Measurements from ENCODE around the gene SLC25A13. TPM values are rescaled to one million over a fixed set of nuclear protein-coding genes. Genes with fewer than 3 reads are reported as not detected.

Gene SLC25A13
- total and polyA plus RNA-seq, 2 of the 13 experiments (the other 11 are each of a cell fraction or from before 2014, with no cell fraction given) = 36.2 to 84.9 TPM

GRCh38 chr7:96322373-96322695 lies 436 bp upstream of the SLC25A13 start:
- Histone ChIP-seq H3K4me2 (ENCODE audit: low read depth, low read length) (peak overlapping the region; percentile 78), H3K36me3 (replicated peaks in 1 of 2; ENCODE audit: control insufficient read depth in 1 of 2, insufficient read depth in 2 of 2, low read length in 2 of 2) (no peaks in the 10 kb centered on the region; a peak in 1 of 5 replicates), H3K27me3 (ENCODE audit: control insufficient read depth in 1 of 2, insufficient read depth in 2 of 2, low read length in 2 of 2) (no peaks in the 10 kb centered on the region), H3K79me2 (ENCODE audit: insufficient read depth, low read length) (peaks cover 37% of the 10 kb centered on the region), H3K9me3 (ENCODE audit: low read length) (no peaks in the 10 kb centered on the region), H4K20me1 (ENCODE audit: insufficient read depth, low read length) (peaks cover 10% of the 10 kb centered on the region), H3K4me3 (replicated peaks in 1 of 3; ENCODE audit: insufficient read depth in 1 of 3, low read depth in 2 of 3, low read length in 3 of 3) (peak overlapping the region; percentile 27 to 91 (median 32); a peak in 5 of 6 replicates), H3K4me1 (ENCODE audit: insufficient read depth, low read length) (peaks cover 51% of the 10 kb centered on the region), H2AFZ (ENCODE audit: low read length) (peak overlapping the region; percentile 2), H3K9ac (ENCODE audit: insufficient read depth, low read depth, low read length) (peak overlapping the region; percentile 57), H3K27ac (ENCODE audit: extremely low read length, insufficient read depth, low read length) (peak overlapping the region; percentile 98)
- 15% methylated on average over 5 of the region's 9 CpGs for WGBS (ENCODE audit: low lambda C conversion rate)
- FAIRE-seq (no peak), ATAC-seq (no peak), DNase-seq (ENCODE audit: low spot score) (no peak)
- intact Hi-C loops (cut with micrococcal nuclease; ENCODE audit: unreplicated experiment) (loop anchor here (2.0 to 10.0 kb wide), 4 partner anchors 92 to 1550 kb away; partner anchors contain the start of genes ASNS and DLX6), in situ Hi-C loops (cut with HindIII; ENCODE audit: extremely low pct_ligation_motif_present, low pct_unique_long_range_greater_than_20kb) (loop anchor here (25.0 kb wide), 1 partner anchor 690 kb away; the partner anchor contains the start of genes DLX5 and DLX6)
- no TSS peak for BruUV-seq (replicated peaks)
- CTCF ChIA-PET (ENCODE audit: low intra/inter-chr PET ratio, low total read pairs) = no interaction called here
- POLR2A ChIA-PET = interaction anchor here (0.6 to 1.1 kb wide), 7 partner anchors 9 to 174 kb away, joined by 3 to 8 read pairs (median 3); no protein-coding TSS in a partner anchor
- TF ChIP-seq SIN3A (IDR thresholded peaks at IDR 0.05; ENCODE audit: borderline replicate concordance, low read depth, low read length) = no peak
- TF ChIP-seq, protein P1, sequence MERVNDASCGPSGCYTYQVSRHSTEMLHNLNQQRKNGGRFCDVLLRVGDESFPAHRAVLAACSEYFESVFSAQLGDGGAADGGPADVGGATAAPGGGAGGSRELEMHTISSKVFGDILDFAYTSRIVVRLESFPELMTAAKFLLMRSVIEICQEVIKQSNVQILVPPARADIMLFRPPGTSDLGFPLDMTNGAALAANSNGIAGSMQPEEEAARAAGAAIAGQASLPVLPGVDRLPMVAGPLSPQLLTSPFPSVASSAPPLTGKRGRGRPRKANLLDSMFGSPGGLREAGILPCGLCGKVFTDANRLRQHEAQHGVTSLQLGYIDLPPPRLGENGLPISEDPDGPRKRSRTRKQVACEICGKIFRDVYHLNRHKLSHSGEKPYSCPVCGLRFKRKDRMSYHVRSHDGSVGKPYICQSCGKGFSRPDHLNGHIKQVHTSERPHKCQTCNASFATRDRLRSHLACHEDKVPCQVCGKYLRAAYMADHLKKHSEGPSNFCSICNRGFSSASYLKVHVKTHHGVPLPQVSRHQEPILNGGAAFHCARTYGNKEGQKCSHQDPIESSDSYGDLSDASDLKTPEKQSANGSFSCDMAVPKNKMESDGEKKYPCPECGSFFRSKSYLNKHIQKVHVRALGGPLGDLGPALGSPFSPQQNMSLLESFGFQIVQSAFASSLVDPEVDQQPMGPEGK (CRISPR knock-in tag; IDR thresholded peaks at IDR 0.05) = 0 out of 2 replicates have a peak, but pooled peaks have one; percentile 1
- 0 out of 4 replicates have a peak, but pooled peaks of 1 of the 2 experiments have one; percentile 12 for TF ChIP-seq KLF16 (CRISPR knock-in tag; IDR thresholded peaks at IDR 0.05)
- TF ChIP-seq ZNF878 (CRISPR knock-in tag; IDR thresholded peaks at IDR 0.05) = no peak; the same call in 1 of the 2 replicates
- no peak for TF ChIP-seq ZBTB38 (CRISPR knock-in tag; IDR thresholded peaks at IDR 0.05)
- TF ChIP-seq, protein P2, sequence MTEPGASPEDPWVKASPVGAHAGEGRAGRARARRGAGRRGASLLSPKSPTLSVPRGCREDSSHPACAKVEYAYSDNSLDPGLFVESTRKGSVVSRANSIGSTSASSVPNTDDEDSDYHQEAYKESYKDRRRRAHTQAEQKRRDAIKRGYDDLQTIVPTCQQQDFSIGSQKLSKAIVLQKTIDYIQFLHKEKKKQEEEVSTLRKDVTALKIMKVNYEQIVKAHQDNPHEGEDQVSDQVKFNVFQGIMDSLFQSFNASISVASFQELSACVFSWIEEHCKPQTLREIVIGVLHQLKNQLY (CRISPR knock-in tag; IDR thresholded peaks at IDR 0.05) = no peak
- TF ChIP-seq ZFX (CRISPR knock-in tag; IDR thresholded peaks at IDR 0.05; ENCODE audit: low read depth) = no peak
- no peak for TF ChIP-seq NBN (conservative IDR thresholded peaks at IDR 0.05)
- no peak for TF ChIP-seq ZFP82 (CRISPR knock-in tag; IDR thresholded peaks at IDR 0.05; ENCODE audit: borderline replicate concordance)
- TF ChIP-seq ESRRA (CRISPR knock-in tag; IDR thresholded peaks at IDR 0.05; ENCODE audit: low read depth) = 0 out of 2 replicates have a peak, but pooled peaks have one; percentile 2
- TF ChIP-seq NCOA2 (CRISPR knock-in tag; IDR thresholded peaks at IDR 0.05) = 0 out of 2 replicates have a peak, but pooled peaks have one; percentile 1
- no peak for TF ChIP-seq ZNF510 (CRISPR knock-in tag; IDR thresholded peaks at IDR 0.05; ENCODE audit: low read depth)
- TF ChIP-seq ZZZ3 (CRISPR knock-in tag; IDR thresholded peaks at IDR 0.05; ENCODE audit: borderline replicate concordance) = no peak
- TF ChIP-seq, protein P3, sequence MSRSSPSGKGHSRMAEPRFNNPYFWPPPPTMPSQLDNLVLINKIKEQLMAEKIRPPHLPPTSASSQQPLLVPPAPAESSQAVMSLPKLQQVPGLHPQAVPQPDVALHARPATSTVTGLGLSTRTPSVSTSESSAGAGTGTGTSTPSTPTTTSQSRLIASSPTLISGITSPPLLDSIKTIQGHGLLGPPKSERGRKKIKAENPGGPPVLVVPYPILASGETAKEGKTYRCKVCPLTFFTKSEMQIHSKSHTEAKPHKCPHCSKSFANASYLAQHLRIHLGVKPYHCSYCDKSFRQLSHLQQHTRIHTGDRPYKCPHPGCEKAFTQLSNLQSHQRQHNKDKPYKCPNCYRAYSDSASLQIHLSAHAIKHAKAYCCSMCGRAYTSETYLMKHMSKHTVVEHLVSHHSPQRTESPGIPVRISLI (CRISPR knock-in tag; IDR thresholded peaks at IDR 0.05; ENCODE audit: borderline replicate concordance) = no peak
- TF ChIP-seq HNF1A (IDR thresholded peaks at IDR 0.05; ENCODE audit: low read depth) = no peak
- TF ChIP-seq HNF1A (CRISPR knock-in tag; IDR thresholded peaks at IDR 0.05; ENCODE audit: borderline replicate concordance) = no peak
- no peak for TF ChIP-seq ZNF292 (CRISPR knock-in tag; IDR thresholded peaks at IDR 0.05; ENCODE audit: borderline replicate concordance, low read depth)
